GM12864 (cell line): ENCODE measurements around the gene SIGLEC11.
"Not testable (repeated sequence)": the region's sequence is repeated elsewhere in the genome, so short reads cannot be mapped to it uniquely, and the experiment has no call there.

Experiments used
- DNase-seq: peaks from one replicate; pipeline ENCODE4 v3.0.0-alpha.2; 2011; ENCODE audit warnings: low read depth
- H3K4me3 ChIP-seq: 2 replicates; pipeline ENCODE4 v1.5.1; 2011; ENCODE audit warnings: mild to moderate bottlenecking, low read depth, low read length, control low read depth
- TF ChIP-seq, protein P1 (sequence below): IDR thresholded peaks from 2 replicates; pipeline ENCODE4 v1.5.1; 2011; ENCODE audit warnings: low read depth, mild to moderate bottlenecking, moderate library complexity, low read length, control low read depth, inconsistent platforms; ENCODE audit errors: missing control alignments

The SIGLEC11 gene, protein sequence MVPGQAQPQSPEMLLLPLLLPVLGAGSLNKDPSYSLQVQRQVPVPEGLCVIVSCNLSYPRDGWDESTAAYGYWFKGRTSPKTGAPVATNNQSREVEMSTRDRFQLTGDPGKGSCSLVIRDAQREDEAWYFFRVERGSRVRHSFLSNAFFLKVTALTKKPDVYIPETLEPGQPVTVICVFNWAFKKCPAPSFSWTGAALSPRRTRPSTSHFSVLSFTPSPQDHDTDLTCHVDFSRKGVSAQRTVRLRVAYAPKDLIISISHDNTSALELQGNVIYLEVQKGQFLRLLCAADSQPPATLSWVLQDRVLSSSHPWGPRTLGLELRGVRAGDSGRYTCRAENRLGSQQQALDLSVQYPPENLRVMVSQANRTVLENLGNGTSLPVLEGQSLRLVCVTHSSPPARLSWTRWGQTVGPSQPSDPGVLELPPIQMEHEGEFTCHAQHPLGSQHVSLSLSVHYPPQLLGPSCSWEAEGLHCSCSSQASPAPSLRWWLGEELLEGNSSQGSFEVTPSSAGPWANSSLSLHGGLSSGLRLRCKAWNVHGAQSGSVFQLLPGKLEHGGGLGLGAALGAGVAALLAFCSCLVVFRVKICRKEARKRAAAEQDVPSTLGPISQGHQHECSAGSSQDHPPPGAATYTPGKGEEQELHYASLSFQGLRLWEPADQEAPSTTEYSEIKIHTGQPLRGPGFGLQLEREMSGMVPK

DNA sequence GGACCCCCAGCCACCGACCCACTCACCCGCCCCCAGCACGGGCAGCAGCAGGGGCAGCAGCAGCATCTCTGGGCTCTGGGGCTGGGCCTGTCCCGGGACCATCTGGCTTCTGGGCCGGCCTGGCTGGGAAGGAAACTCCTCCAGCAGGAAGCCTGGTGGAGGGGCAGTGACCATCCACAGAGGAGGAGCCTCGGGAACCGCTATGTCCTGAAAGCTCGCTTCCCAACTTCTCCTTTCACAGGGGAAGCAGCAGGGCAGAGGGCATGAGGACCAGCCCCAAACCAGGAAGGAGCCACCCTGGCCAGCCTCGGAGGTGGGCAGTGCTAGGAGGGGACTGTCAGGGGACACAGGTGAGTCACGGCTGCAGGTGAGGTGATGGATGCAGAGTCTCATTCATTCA lies at the start of gene SIGLEC11:
SIGLEC11 (minus strand) TSS at position 193 of the 400 bp plus-strand sequence; CDS start at position 102, 91 bp downstream.
- not testable (repeated sequence) for H3K4me3 ChIP-seq, DNase-seq

DNA sequence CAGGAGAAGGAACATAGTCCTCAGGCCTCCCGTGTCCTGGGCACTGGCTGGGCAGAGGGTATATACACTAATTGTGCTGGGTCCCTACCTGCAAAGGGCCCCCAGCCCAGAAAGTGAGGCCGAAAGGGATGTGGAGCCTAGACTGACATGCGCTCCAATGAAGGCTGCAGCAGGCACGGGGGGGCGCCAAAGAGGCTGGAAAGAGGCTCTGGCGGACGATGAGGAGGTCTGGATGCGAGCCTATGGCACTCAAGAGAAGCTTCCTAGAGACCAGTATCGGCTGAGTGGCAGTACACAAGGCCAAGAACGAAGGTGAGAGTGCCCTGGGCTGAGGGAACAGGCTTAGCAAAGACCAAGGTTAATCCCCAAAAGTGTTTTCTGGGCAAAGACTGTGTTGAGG lies 47.6 kb upstream of the SIGLEC11 start:
- no peak for DNase-seq
- H3K4me3 ChIP-seq, result no peak overlapping the region
- TF ChIP-seq, protein P1, sequence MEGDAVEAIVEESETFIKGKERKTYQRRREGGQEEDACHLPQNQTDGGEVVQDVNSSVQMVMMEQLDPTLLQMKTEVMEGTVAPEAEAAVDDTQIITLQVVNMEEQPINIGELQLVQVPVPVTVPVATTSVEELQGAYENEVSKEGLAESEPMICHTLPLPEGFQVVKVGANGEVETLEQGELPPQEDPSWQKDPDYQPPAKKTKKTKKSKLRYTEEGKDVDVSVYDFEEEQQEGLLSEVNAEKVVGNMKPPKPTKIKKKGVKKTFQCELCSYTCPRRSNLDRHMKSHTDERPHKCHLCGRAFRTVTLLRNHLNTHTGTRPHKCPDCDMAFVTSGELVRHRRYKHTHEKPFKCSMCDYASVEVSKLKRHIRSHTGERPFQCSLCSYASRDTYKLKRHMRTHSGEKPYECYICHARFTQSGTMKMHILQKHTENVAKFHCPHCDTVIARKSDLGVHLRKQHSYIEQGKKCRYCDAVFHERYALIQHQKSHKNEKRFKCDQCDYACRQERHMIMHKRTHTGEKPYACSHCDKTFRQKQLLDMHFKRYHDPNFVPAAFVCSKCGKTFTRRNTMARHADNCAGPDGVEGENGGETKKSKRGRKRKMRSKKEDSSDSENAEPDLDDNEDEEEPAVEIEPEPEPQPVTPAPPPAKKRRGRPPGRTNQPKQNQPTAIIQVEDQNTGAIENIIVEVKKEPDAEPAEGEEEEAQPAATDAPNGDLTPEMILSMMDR, result no peak

DNA sequence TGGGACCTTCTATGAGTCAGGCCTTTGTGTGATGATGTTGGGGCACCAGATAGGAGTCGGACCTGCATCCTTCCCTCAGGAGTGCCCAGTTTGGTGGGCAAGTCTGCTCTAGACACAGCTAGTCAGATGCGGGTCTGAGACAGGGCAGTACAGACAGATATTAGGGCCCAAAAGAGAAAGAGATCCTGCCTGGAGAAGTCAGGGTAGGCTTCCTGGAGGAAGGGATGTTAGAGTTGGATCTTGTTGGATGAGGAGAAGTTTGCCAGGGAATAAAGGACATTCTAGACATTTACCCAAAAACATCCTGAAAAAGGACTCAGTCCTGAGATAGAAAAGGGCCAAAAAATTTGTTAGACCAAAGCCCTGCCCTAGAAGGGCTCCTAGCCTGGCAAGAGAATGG lies 47.0 kb upstream of the SIGLEC11 start:
- TF ChIP-seq, protein P1, result no peak
- DNase-seq, result no peak
- no peak overlapping the region for H3K4me3 ChIP-seq

- TF ChIP-seq, protein P1, result no peak
- H3K4me3 ChIP-seq, result no peak overlapping the region
- DNase-seq, result no peak
Observed at GRCh38 chr19:50007170-50007569, 46.2 kb upstream of the SIGLEC11 start.

DNA sequence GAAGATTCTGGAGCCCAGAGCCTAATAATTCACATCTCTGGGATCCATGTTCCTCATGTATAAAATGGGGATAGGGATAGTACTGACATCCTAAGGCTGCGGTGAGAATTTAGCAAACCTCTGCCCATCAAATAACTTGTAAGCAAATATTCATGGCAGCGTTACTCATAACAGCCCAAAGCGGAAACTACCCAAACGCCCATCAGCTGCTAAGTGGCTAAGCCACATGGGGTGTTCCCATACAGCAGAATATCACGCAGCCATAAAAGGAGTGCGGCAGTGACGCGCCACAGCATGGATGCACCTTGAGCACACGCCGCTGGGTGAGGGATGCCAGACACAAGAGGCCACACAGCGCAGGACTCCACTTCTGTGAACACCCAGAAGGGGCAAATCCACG lies 44.5 kb upstream of the SIGLEC11 start:
- no peak for DNase-seq
- H3K4me3 ChIP-seq, result no peak overlapping the region
- TF ChIP-seq, protein P1, result no peak

DNA sequence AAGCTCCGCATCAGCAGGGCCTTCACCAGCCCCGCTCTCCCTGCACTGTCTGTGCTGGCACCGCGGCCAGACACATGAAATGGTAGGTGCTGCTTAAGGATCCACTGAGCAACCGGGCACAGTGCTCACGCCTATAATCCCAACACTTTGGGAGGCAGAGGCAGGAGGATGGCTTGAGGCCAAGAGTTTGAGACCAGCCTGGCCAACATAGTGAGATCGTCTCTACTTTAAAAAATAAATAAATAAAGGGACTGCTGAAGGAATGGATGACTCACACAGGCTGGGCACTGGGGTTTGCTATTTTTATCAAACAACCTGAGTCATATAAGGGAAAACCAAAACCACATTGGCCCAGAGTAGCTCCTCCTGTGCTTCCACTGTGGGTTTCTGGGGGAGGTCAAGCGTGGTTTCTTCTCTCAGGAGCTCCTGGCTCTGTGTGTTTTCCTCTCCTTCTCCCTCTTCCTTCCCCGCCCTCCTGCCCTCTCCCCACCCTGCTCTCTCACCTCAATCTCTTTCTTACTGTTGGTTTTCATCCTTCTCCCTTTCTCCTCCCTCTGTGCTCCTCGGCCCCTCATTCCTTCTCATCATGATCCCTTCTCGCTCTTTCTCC lies 42.9 kb upstream of the SIGLEC11 start:
- DNase-seq, result no peak
- TF ChIP-seq, protein P1, result no peak
- no peak overlapping the region for H3K4me3 ChIP-seq

DNA sequence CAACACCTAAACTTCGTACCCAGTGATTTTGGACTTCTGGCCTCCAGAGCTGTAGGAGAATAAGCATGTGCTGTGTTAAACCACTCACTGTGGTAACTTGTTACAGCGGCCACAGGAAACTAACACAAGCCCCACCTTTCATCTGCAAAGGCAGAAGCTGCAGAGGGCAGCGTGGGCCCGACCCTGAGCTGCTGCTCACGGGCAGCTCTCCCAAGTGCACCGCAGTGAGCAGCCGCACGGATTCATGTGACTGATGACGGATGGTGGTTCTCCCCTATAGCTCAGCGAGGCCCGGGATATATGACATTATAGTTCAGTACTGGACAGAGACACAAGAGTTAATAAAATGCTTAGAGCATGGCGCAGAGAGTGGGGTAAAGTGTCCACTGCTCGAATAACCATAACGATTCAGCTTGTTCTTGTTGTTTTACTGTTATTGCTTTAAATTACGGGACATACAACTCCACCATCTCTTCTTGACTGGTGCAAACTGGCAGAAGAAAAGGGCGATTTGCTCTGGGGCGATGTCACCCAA lies 42.3 kb upstream of the SIGLEC11 start:
- H3K4me3 ChIP-seq, result no peak overlapping the region
- TF ChIP-seq, protein P1, result no peak
- DNase-seq, result no peak
